Measurements from ENCODE around the gene AGK.

AGK gene

DNA sequence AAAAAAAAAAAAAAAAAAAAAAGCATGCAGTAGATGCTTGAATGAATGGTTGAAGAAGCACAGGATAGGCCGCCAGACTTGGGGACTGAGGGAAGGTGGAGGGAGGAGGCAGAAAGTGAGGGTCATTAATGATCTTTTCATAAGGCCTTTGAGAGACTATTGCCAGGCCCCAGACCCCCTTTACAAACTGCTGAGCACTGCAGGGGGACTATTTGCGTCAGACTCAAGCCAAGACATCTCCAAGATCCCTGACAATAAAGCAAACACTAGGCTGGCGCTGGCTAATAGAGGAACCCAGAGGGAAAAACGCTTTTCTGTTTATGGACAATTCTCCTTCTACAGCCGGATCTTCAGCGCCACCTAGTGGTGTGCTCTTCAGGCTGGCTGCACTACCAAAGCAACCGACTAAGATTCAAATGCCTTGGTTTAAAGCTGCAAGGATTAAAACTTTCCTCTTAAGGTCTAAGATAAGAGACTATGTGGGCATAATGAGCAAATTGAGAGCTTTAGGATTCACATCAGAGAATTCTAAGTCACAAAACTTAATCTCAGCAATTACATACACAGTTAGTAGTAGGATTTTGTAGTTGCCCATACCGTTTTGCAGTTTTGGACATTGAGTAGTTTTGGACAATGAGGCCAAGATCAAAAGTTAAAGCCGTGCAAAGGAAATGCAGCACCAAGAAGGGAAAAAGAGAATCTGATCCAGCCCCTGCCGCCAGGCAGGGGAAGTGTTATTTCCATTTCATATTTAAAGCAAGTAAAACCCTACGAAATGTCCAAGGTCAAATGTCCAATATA, 17.9 kb upstream of the AGK start:
- in situ Hi-C loops (cut with MboI; ENCODE audit: low pct_unique_long_range_greater_than_20kb, low sequenced_read_pairs, unreplicated experiment), result no loop called here
- peak; percentile 68 for DNase-seq (ENCODE audit: low spot score)
- TF ChIP-seq, protein P1, sequence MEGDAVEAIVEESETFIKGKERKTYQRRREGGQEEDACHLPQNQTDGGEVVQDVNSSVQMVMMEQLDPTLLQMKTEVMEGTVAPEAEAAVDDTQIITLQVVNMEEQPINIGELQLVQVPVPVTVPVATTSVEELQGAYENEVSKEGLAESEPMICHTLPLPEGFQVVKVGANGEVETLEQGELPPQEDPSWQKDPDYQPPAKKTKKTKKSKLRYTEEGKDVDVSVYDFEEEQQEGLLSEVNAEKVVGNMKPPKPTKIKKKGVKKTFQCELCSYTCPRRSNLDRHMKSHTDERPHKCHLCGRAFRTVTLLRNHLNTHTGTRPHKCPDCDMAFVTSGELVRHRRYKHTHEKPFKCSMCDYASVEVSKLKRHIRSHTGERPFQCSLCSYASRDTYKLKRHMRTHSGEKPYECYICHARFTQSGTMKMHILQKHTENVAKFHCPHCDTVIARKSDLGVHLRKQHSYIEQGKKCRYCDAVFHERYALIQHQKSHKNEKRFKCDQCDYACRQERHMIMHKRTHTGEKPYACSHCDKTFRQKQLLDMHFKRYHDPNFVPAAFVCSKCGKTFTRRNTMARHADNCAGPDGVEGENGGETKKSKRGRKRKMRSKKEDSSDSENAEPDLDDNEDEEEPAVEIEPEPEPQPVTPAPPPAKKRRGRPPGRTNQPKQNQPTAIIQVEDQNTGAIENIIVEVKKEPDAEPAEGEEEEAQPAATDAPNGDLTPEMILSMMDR (IDR thresholded peaks at IDR 0.05; ENCODE audit: extremely low read depth, insufficient read depth, missing control alignments), result peak; percentile 91

- in situ Hi-C loops (cut with MboI; ENCODE audit: low pct_unique_long_range_greater_than_20kb, low sequenced_read_pairs, unreplicated experiment), result no loop called here
- no peak for DNase-seq (ENCODE audit: low spot score)
- TF ChIP-seq, protein P1 (IDR thresholded peaks at IDR 0.05; ENCODE audit: extremely low read depth, insufficient read depth, missing control alignments), result no peak
Observed at GRCh38 chr7:141534757-141535737, 16.2 kb upstream of the AGK start.

DNA sequence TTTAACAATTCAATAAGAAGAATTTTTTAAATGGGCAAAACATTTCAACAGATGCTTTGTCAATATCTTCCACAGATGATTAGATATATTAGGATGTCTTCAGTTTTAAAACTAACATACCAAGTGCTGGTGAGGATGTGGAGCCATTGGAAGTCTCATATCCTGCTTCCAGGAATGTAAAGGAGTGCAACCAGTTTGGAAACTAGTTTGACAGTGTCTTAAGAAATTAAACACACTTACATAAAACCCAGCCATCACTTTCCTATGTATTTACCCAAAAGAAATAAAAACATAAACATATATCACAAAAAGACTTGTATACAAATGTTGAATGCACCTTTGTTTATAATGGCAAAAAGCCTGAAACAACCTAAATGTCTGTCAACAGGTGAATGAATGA, 13.3 kb upstream of the AGK start:
- TF ChIP-seq, protein P1 (IDR thresholded peaks at IDR 0.05; ENCODE audit: extremely low read depth, insufficient read depth, missing control alignments), result no peak
- in situ Hi-C loops (cut with MboI; ENCODE audit: low pct_unique_long_range_greater_than_20kb, low sequenced_read_pairs, unreplicated experiment), result no loop called here
- DNase-seq (ENCODE audit: low spot score), result no peak

GRCh38 chr7:141541375-141541774, 9.8 kb upstream of the AGK start:
- TF ChIP-seq, protein P1 (IDR thresholded peaks at IDR 0.05; ENCODE audit: extremely low read depth, insufficient read depth, missing control alignments), result no peak
- no peak for DNase-seq (ENCODE audit: low spot score)
- in situ Hi-C loops (cut with MboI; ENCODE audit: low pct_unique_long_range_greater_than_20kb, low sequenced_read_pairs, unreplicated experiment), result no loop called here

GRCh38 chr7:141544831-141545230, 6.4 kb upstream of the AGK start:
- in situ Hi-C loops (cut with MboI; ENCODE audit: low pct_unique_long_range_greater_than_20kb, low sequenced_read_pairs, unreplicated experiment), result no loop called here
- no peak for DNase-seq (ENCODE audit: low spot score)
- TF ChIP-seq, protein P1 (IDR thresholded peaks at IDR 0.05; ENCODE audit: extremely low read depth, insufficient read depth, missing control alignments), result no peak

- DNase-seq (ENCODE audit: low spot score), result no peak
- in situ Hi-C loops (cut with MboI; ENCODE audit: low pct_unique_long_range_greater_than_20kb, low sequenced_read_pairs, unreplicated experiment), result no loop called here
Observed at GRCh38 chr7:141549582-141549981, 1.6 kb upstream of the AGK start.

More at GRCh38 chr7:141549582-141549981, 1.6 kb upstream of the AGK start:
- TF ChIP-seq, protein P1 (IDR thresholded peaks at IDR 0.05; ENCODE audit: extremely low read depth, insufficient read depth, missing control alignments), result no peak

All from GM13977 (cell line).